ENCODE data around the gene IKZF3.
A peak's percentile ranks its signal among the peaks of the same experiment; 100 is the strongest.

The IKZF3 gene

DNA sequence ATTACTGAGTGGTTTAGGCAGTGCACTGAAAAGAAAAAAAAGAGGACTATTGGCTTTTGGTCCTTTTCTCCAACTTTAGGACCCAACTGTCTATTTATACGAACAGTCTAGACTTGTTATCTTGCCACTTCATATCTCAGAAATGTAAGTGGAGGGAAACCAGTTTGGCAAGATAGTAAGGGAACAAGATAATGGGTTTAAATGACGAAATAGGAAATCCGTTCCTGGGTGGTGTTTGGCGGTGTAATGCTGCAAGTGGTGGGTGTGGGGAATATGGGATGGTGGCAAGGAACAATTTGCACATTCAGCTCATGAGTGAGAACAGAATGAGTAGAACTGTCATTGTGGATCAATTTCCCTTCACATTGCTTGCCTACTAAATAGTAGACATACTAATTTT is 81.6 kb downstream of the IKZF3 start:
- Histone ChIP-seq H3K36me3 (ENCODE audit: insufficient read depth) (peaks cover 14% of the 10 kb centered on the region; the same call in 1 of the 2 replicates), H3K9ac (no peak overlapping the region), H2AFZ (ENCODE audit: low read depth) (no peak overlapping the region), H3K79me2 (ENCODE audit: insufficient read depth, low read depth) (peaks cover 97% of the 10 kb centered on the region), H3K27ac (peak overlapping the region; percentile 89), H3K4me1 (ENCODE audit: low read depth, poor library complexity, severe bottlenecking) (peaks cover 100% of the 10 kb centered on the region), H4K20me1 (ENCODE audit: insufficient read depth) (no peaks in the 10 kb centered on the region), H3K4me3 (IDR thresholded peaks at IDR 0.05; ENCODE audit: insufficient read depth, low read depth, low read length) (no peak overlapping the region), H3K27me3 (ENCODE audit: insufficient read depth, low read depth) (no peaks in the 10 kb centered on the region), H3K4me2 (peak overlapping the region; percentile 61)
- TF ChIP-seq, protein P1, sequence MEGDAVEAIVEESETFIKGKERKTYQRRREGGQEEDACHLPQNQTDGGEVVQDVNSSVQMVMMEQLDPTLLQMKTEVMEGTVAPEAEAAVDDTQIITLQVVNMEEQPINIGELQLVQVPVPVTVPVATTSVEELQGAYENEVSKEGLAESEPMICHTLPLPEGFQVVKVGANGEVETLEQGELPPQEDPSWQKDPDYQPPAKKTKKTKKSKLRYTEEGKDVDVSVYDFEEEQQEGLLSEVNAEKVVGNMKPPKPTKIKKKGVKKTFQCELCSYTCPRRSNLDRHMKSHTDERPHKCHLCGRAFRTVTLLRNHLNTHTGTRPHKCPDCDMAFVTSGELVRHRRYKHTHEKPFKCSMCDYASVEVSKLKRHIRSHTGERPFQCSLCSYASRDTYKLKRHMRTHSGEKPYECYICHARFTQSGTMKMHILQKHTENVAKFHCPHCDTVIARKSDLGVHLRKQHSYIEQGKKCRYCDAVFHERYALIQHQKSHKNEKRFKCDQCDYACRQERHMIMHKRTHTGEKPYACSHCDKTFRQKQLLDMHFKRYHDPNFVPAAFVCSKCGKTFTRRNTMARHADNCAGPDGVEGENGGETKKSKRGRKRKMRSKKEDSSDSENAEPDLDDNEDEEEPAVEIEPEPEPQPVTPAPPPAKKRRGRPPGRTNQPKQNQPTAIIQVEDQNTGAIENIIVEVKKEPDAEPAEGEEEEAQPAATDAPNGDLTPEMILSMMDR (conservative IDR thresholded peaks at IDR 0.05; ENCODE audit: low read depth, low read length), result no peak

DNA sequence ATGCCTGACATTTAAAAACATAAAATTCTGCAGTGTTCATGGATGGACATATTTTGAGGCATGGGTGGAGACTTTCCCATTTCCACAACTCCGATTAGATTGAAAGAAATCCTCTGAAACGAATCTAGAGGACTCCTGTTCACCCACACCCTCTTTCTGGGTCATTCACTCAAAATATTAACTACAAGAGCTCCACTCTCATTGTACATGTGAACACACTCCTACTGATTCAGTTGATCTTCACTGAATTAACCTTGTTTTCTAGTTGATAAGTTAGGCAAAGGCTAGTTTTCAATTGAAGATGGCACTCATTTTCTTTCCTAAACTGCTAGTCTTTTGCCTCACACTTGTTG is 82.3 kb downstream of the IKZF3 start:
- Histone ChIP-seq H3K4me3 (IDR thresholded peaks at IDR 0.05; ENCODE audit: insufficient read depth, low read depth, low read length) (no peak overlapping the region), H2AFZ (ENCODE audit: low read depth) (no peak overlapping the region)
- TF ChIP-seq, protein P1 (conservative IDR thresholded peaks at IDR 0.05; ENCODE audit: low read depth, low read length), result no peak

DNA sequence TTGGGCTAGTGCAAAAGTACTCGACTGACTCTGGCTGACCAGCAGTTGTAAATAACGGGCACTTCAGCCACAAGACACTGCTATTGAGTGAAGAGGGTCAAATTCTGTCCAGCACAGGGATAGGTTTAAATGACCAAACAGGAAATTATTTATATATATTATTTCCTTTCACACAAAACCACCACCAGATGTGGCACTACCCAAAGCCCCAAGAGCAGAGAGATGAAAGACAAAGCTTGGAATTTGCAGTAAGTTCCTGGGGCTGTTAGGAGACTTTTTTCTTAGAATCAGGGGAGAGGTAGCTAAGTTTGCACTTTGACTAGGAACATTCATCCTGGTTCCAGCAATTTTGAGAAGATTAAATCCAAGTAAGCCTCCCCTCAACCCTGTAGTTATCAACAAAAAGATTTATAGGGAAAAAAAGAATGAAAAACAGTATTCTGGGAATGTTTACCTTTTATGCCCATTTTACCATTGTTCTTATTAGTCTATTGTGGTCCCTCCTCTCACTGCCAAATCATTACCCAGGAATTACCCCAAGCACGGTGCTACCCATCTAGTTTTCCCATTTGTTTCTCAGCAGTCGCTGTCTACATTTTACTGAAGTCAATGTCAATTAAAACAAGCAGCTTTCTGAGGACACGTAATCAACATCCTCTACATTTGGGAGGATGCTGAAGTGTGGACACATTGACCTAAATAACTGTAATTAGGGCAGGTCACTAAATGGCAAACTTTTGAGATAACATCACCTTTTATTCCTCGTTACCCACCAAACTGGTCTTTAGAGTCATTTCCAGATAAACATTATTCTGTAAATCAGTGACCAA is 82.9 kb downstream of the IKZF3 start:
- no peaks in the 10 kb centered on the region for H3K27me3 ChIP-seq (ENCODE audit: insufficient read depth, low read depth)
- no peaks in the 10 kb centered on the region for H4K20me1 ChIP-seq (ENCODE audit: insufficient read depth)
- peak overlapping the region; percentile 61 for H3K4me2 ChIP-seq
- H3K36me3 ChIP-seq (ENCODE audit: insufficient read depth), result peaks cover 14% of the 10 kb centered on the region; the same call in 1 of the 2 replicates
- no peak overlapping the region for H2AFZ ChIP-seq (ENCODE audit: low read depth)
- TF ChIP-seq, protein P1 (conservative IDR thresholded peaks at IDR 0.05; ENCODE audit: low read depth, low read length), result no peak
- peaks cover 100% of the 10 kb centered on the region for H3K4me1 ChIP-seq (ENCODE audit: low read depth, poor library complexity, severe bottlenecking)
- H3K4me3 ChIP-seq (IDR thresholded peaks at IDR 0.05; ENCODE audit: insufficient read depth, low read depth, low read length), result no peak overlapping the region
- H3K79me2 ChIP-seq (ENCODE audit: insufficient read depth, low read depth), result peaks cover 97% of the 10 kb centered on the region
- H3K9ac ChIP-seq, result no peak overlapping the region; the same call in 1 of the 2 replicates
- peak overlapping the region; percentile 89 for H3K27ac ChIP-seq

More for the DNA sequence above, 82.3 kb downstream of the IKZF3 start:
- peak overlapping the region; percentile 89 for H3K27ac ChIP-seq
- no peaks in the 10 kb centered on the region for H3K27me3 ChIP-seq (ENCODE audit: insufficient read depth, low read depth)
- peaks cover 100% of the 10 kb centered on the region for H3K4me1 ChIP-seq (ENCODE audit: low read depth, poor library complexity, severe bottlenecking)
- no peak overlapping the region for H3K9ac ChIP-seq
- H3K36me3 ChIP-seq (ENCODE audit: insufficient read depth), result peaks cover 14% of the 10 kb centered on the region; the same call in 1 of the 2 replicates
- H3K4me2 ChIP-seq, result peak overlapping the region; percentile 61
- no peaks in the 10 kb centered on the region for H4K20me1 ChIP-seq (ENCODE audit: insufficient read depth)
- peaks cover 97% of the 10 kb centered on the region for H3K79me2 ChIP-seq (ENCODE audit: insufficient read depth, low read depth)

DNA sequence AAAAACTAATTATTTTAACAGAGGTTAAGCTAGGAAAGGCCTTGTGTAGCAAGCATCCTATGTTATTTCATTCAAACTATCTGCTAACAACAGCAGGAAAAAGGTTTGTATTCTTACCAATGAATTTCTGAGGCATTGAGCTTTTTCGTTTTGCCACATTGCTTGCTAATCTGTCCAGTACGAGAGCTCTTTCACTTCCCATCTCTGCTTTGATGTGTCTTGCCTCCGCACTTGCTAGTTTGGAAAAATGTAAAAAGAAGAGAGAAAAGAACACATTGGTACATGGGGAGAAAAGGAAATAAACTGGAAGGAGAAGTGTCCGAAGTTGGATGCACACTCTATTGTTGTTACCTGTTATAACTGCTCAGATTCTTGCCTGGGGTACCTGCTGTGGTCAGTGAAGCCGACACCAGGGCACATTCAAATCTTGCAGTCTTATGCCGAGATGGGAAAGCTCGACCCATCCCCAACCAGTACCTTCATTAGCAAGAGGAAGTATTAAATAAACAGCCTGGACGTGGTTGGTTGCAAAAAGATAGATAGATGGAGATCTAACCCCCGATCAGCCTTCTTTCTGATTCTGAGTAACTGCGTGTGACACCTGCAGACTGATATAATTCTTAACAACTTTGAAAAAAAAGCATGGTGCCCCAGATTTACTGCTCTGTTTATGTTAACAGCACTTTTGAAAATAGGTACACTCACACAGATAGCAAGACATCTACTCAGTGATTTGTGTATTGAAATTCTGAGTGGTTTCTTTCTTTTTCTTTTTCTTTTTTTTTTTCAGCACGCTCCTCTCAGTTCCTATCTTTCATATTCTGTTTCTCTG is 86.4 kb downstream of the IKZF3 start:
- TF ChIP-seq, protein P1 (conservative IDR thresholded peaks at IDR 0.05; ENCODE audit: low read depth, low read length), result no peak
- H3K4me3 ChIP-seq (IDR thresholded peaks at IDR 0.05; ENCODE audit: insufficient read depth, low read depth, low read length), result no peak overlapping the region
- peaks cover 90% of the 10 kb centered on the region for H3K79me2 ChIP-seq (ENCODE audit: insufficient read depth, low read depth)
- H3K27me3 ChIP-seq (ENCODE audit: insufficient read depth, low read depth), result no peaks in the 10 kb centered on the region
- peak overlapping the region; percentile 57 for H3K9ac ChIP-seq
- H4K20me1 ChIP-seq (ENCODE audit: insufficient read depth), result no peaks in the 10 kb centered on the region
- peak overlapping the region; percentile 89 for H3K27ac ChIP-seq
- no peak overlapping the region for H2AFZ ChIP-seq (ENCODE audit: low read depth)
- H3K4me2 ChIP-seq, result peak overlapping the region; percentile 98
- H3K36me3 ChIP-seq (ENCODE audit: insufficient read depth), result peaks cover 6% of the 10 kb centered on the region; the same call in 1 of the 2 replicates
- H3K4me1 ChIP-seq (ENCODE audit: low read depth, poor library complexity, severe bottlenecking), result peaks cover 100% of the 10 kb centered on the region
